GM20431 (cell line): ENCODE data around the gene FAM131B.

Experiments
- in situ Hi-C: fragments of 300-500 bp; cut with MseI, MboI; formaldehyde crosslinking; loops from one replicate; pipeline ENCODE4 v1.15.0; 2020; ENCODE audit warnings: low sequenced_read_pairs; ENCODE audit not compliant: unreplicated experiment

The FAM131B gene

DNA sequence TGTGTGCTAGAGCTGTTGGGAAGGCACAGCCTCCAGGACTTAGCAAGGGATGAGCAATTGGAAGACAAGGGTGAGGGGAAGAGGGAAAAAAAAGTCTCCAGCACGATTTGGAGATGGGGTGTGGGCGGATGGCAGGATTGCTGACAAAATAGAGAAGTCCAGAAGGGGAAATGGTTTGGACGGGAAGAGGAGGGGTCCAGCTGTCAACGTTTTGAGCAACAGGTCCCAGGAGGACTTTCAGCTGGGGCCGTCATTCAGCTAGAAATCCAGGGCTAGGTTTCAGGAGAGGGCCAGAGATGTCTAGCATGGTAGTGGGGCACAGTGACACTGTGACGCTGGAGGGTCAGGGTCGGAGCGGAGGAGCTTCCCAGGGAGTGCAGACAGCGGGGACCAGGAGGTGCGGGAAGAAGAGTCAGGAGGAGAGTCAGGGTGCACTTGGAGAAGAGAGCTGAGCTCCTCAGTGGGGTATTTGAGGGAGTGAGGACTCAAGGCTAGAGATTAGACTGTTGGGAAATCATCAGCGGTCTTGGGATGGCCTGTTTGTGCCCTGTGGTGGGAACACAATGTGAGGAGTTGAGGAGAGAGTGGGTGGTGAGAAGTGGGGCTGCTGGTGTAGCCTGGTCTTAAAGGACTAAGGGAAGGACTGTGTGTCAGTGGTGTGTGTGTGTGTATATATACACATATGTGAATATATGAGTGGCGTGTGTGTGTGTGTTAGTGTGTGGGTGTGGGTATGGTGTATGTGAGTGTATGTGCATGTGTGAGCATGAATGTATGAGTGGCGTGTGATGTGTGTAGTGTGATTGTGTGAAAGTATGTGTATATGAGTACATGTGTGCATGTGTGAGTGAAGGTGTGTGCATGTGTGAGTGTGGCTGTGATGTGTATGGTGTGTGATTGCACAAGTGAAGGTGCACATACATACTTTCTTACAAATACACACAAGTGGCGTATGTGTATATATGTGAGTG, 22.4 kb upstream of the FAM131B start:
- in situ Hi-C loops: no loop called here

DNA sequence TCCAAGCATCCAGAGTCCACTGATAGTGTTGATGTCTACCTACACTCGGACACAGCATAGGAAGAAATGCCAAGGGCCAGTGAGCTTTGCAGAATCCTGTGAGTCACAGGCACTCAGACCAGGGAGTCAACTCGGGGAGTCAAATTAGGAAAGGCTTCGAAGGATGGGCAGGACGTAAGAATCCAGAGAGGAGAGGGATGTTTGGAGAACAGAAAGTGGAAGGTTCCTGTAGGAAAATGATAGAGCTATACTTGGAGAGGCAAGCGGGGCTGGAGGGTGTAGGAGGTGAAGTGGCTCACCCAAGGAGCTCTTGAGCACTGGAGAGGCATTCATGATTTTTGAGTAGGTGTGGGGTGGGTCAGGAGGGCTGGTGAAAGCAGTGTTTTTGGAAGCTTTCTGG, 21.6 kb upstream of the FAM131B start:
- in situ Hi-C loops: no loop called here

DNA sequence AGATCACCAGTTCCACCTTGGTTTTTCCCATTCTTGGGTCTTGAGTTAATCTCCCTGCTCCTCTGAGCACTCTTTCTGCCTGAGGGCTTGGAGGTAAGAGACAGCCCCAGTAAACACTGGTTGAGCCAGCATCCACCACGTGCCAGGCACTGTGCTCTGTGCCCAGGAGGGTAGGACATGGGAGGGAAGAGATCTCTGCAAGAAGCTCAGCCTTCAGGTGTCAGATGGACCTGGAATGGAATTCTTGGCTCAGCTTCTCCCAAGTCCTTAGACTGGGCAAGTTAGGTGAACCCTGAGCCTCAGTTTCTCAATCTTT, 21.1 kb upstream of the FAM131B start:
- in situ Hi-C loops: no loop called here

DNA sequence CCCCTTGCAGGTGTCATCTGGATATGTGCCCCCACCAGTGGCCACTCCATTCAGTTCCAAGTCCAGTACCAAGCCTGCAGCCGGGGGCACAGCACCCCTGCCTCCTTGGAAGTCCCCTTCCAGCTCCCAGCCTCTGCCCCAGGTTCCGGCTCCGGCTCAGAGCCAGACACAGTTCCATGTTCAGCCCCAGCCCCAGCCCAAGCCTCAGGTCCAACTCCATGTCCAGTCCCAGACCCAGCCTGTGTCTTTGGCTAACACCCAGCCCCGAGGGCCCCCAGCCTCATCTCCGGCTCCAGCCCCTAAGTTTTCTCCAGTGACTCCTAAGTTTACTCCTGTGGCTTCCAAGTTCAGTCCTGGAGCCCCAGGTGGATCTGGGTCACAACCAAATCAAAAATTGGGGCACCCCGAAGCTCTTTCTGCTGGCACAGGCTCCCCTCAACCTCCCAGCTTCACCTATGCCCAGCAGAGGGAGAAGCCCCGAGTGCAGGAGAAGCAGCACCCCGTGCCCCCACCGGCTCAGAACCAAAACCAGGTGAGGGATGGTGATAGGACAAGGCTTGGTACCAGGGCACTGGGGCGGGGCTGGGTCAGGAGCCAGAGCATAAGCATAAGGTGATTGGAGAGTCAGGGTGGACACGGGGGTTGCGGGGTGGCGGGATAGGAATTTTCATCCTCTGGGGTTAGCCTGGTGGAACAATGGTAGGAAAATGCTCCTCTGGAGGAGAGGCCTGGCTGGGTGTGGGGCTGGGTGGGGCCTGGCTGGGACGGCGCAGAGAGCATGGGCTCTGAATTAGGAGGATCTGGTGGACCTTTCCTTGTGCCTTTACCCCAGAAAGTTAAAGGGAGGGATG, 20.5 kb upstream of the FAM131B start:
- in situ Hi-C loops: no loop called here

DNA sequence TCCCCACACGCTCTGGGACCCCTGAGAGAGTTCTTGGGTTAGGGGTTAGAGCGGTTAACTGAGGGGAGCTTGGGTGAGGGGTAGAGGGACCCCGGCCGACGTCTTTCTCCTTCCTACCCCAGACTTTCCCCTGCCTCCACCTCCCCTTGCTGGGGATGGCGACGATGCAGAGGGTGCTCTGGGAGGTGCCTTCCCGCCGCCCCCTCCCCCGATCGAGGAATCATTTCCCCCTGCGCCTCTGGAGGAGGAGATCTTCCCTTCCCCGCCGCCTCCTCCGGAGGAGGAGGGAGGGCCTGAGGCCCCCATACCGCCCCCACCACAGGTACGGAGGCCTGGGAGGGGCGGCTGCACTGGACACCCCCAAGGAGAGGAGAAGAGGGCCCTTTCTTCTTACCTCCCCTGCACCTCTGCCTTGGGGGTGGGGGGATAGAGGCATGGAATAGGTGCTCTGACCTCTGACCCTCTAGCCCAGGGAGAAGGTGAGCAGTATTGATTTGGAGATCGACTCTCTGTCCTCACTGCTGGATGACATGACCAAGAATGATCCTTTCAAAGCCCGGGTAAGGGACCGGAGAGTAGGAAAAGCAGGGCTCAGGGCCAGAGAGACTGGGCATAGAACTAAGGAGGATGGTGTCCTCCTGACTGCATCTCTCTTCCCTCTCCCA, 19.7 kb upstream of the FAM131B start:
- in situ Hi-C loops: no loop called here

DNA sequence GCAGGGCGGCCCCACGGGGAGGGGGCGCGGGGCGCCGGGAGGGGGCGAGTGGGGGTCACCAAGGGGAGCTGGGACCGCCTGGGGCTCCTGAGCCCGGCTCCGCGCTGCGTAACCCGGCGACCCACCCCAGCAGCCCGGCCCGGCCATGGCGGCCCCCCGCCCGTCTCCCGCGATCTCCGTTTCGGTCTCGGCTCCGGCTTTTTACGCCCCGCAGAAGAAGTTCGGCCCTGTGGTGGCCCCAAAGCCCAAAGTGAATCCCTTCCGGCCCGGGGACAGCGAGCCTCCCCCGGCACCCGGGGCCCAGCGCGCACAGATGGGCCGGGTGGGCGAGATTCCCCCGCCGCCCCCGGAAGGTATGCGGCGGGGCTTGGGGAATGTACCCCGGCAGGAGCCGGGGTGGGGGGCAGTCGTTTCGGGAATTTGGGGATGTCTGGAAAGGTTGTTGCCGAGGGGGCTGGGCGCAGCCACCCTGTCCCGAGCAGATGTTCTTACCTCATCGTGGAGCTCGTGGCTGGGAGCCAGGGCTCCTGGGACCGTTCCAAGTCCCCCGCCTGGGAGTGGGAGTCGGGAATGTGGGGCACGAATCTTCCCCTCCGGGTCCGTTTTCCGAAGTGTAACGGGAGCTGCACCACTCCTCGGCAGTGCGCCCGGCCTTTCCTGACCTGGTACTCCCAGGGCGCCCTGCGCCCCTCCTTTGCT, 19.1 kb upstream of the FAM131B start:
- in situ Hi-C loops: no loop called here

DNA sequence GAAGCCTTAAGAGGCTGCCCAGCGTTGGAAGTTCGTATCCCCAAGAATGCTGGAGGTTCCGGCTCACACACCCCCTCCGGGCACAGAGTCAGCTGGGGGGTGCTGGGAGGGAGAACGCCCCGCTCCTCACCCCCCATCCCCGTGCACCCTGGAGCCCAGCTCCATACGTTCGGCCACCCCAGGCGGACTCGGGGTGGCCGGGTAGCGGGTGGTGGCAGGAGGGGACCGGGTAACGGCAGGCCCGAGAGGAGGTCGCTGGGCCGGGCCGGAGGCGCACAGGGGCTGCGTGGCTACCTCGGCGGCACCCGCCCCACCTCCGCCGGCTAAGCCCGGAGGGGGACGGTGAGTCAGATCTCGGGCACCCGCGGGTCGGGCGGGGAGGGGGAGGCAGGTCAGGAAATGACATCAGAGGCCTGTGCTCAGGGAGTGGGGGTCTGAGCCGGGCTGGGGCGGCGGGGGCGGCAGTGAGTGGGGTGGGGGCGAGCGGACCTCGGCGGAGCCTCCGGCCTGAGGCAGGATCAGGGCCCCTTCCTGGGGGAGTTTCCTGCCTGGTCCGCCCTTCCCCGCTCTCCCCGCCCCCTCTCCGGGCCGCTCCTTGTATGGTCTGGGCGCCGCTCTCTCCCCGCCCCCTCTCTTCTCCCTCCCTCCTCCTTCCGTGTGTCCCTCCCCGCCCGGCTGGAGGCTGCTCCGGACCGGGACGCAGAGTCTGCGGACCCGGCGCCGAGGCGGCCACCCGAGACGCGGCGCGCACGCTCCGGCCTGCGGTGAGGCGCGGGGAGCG, 18.3 kb upstream of the FAM131B start, which contains the start of gene ZYX:
Gene ZYX (plus strand): TSS at position 700 of the 781 bp plus-strand sequence. CDS start 227 bp downstream, outside the sequence.
- in situ Hi-C loops: no loop called here

DNA sequence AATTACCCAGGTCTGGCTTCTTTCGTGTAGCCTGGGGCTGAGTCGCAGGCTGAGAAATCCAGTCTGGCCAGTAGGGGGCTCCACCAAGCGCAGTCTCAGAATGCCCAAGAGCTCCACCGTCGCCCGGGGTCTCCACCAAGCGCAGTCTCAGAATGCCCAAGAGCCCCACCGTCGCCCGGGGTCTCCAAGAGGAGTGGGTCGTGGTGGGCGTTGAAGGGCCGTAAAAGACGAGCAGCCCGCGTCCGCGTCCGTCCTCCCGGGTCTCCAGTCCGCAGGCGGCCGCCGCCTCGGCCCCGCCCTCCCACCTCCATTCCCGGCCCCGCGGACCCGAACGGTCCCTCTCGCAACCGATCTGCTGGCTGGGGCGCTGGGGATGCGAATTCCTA, 17.7 kb upstream of the FAM131B start:
- in situ Hi-C loops: no loop called here

DNA sequence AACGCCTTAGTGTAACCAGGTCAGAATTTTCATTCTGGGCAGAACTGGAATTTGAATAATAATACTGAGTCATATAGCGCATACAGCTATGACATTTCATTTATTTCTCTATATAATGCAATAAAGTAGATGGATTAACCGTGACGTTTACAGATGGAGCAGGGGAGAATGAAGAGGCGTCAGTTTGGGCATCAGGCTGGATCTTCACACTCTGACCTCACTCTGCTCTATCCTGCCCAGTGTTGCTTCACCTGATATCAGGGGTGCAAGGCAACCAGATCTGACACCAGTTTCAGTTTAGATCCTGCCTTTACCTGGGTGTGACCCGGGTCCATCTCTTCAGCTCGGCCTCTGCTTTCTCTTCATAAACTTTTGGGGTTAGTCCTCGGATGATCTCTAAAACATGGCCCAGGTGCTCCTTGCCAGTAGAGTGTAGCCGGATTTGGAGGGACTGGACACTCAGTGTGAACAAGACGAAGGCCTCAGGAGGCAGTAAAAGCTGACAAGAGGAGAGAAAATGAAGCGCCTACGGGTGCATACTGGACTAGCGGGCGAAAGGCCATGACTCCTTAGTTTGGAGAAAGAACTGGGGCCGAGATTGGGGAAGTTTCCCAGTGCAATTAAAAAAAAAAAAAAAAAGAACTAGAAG, 17.2 kb upstream of the FAM131B start:
- in situ Hi-C loops: no loop called here

DNA sequence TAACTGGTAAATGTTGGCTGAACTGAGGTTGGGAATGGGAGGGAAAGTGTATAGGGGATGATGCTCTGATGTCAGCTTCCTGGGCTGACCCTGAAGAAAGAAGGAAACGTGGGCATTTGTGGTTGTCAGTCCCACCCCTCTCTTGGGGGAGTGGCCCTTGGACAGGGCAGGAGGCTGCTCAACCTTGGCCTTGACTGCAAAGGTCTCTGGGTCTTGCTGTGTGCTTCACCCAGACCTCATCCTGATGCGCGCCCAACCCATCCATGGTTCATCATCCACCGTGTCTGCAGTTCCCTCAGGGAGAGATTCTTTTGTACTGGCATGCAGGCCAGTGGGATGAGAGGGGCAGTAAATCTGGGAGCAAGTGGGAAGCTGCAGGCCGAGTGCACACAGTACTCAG, 13.9 kb upstream of the FAM131B start:
- in situ Hi-C loops: no loop called here

DNA sequence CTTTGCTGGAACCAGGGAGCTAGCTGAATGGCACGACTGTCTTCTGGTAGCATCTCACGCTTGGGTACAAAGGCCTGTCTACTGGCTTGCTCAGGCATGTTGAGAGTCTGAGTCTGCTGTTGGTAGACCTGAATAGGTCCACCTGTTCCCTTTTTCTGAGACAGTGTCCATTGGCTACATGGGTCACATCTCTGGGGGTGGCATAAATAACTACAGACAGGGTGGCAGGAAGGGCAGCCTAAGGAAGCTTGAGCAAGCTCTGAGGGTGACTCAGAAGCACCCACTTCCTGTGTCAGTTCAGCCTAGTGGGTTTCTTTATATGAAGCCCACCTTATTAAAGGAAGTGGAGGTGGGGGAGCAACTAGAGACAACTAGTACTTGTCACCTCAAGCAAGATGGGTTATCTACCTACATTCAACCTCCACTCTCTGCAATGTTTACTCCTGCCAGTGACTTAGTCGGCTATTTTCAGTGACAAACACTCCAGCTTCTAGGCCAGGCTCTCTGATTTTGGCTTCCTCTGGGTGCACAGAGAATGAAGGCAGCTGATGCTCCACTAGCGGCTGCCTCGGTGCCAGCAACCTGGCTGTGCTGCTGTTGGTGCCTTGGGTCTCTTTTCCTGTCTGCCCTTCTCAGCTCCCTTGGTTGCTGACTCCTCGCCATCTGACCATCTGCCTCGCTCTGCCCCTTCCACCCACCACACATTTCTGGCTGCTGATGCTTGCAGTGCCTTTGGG, 13.0 kb upstream of the FAM131B start:
- in situ Hi-C loops: no loop called here

DNA sequence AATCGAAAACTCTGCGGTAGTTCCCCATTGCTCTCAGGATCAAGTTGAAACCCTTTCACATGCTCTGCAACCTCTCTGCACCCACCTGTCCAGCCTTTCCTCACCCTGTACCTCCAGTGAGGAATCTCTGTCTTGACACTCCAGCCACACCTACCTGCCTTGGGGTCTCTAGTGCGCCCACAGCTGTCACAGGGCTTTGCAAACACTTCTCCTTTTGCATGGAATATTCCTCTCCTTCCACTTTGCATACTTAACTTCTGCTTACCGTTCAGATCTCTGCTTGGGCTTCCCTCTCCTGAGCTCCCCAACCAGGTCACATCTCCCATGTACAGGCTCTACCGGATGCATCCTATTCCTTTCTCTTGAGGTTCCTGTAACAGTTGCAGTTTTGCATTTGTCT, 12.0 kb upstream of the FAM131B start:
- in situ Hi-C loops: no loop called here

DNA sequence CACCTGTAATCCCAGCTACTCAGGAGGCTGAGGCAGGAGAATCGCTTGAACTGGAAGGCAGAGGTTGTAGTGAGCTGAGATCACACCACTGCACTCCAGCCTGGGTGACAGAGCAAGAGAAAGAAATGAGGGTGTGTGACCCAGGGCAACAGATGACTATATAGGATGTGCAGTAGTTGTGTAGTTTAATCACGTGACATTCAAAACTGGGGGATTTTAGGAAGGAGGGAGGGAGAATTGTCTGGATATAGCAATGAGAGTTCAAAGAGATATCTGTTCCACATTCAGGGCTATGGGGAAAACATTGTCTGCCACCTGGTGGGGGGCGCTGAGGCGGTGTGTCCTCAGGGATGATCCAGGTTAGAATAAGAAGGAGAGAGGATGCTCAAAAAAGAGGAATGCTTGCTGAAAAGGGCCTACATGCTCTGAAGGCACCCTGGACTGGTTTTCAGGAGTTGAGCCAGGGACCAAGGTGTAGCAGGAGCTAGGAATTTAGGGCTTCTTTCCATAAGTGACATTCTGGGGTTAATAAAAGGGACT, 10.8 kb upstream of the FAM131B start:
- in situ Hi-C loops: no loop called here

DNA sequence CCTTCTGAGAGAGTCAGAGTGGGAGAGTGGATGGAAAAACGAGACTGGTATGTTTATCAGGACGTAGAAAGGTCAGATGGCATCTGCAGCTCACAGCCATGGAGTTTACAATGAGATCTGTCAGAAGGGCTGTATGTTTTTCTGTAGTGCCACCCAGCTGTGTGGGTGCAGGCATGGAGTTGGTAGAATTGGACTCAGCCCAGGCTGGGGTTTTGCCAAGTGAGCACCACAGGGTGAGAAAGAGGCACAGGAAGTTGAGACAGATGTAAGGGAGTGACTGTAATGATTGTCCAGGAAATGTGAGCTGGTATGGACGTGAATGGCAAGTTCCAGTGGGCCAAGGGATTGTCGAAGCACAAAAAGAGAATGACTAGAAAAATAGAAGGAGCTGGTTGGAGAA, 9.6 kb upstream of the FAM131B start:
- in situ Hi-C loops: no loop called here

DNA sequence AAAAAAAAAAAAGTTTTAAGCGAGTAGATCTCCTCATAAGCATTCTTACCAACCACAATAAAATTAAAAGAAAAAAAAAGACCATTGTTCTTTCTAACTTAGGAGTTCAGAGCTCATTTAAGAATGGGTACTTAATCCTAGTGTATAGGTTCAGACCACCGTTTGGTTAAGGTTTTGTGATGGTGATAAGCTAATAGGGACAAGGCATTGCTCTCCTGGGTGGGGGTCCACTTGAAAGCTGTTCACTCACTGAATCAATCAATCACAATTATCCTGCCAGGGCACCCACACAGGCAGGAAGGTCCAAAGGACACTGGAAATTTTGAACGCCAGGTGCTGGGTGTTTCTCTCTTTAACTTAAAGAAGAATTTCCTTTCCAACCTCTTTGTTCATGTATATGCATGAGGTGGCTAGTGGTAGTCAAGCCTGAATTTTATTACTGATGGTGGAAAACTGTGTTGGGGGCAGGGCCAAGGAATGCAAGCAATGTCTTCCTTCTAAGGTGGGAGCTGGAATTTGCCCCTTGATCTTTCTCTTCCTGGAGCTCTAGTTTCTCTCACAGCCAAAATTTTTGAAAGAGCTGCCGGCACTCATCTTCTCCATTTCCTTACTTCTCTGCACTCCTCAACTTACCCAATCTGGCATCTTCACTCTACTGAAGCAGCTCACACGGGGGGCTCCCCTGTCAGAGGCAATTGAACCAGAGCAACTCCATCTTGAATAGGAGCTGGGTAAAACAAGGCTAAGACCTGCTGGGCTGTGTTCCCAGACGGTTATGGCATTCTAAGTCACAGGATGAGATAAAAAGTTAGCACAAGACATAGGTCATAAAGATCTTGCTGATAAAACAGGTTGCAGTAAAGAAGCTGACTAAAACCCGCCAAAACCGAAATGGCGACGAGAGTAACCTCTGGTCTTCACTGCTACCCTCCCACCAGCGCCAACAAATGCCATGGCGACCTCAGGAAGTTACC, 7.5 kb upstream of the FAM131B start:
- in situ Hi-C loops: no loop called here

DNA sequence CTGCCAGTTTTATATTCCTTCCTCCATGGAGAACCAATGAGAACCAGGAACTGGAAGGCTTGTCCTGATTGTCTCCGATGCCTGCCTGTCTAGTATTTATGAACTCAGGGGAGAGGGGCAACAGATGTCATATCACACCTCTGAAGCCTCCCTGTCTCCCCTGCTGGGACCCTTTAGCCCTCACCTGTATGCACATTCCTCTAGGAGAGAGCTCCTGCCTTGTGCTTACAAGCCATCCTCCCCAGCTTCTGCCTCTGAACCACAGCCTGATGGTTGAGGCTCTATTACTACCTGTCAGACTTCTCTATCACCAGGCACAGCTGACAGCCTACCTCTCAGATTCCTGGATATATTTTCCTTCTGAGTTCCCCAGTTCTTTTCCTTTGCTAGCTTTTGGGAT, 5.9 kb upstream of the FAM131B start:
- in situ Hi-C loops: no loop called here

DNA sequence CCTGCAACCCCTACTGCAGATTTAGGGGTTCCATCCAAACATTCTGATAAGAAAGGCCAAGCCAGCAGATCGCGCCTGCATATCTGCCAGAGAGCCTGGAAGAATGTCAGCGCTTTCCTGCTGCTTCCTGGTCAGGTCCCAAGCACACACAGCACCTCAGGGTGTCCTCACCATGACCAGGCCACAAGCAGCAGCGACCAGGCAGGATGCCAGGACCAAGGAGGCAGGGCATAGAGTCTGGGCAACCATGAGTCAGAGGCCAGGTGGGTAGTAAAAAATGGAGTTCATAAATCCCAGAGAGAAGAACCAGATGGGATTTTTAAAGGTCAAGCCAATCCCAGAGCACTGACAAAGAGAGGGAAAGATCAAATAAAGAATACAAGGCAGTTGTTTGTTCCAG, 5.5 kb upstream of the FAM131B start:
- in situ Hi-C loops: no loop called here
